ENCODE measurements around the gene KRTAP23-1.

KRTAP23-1 gene

DNA sequence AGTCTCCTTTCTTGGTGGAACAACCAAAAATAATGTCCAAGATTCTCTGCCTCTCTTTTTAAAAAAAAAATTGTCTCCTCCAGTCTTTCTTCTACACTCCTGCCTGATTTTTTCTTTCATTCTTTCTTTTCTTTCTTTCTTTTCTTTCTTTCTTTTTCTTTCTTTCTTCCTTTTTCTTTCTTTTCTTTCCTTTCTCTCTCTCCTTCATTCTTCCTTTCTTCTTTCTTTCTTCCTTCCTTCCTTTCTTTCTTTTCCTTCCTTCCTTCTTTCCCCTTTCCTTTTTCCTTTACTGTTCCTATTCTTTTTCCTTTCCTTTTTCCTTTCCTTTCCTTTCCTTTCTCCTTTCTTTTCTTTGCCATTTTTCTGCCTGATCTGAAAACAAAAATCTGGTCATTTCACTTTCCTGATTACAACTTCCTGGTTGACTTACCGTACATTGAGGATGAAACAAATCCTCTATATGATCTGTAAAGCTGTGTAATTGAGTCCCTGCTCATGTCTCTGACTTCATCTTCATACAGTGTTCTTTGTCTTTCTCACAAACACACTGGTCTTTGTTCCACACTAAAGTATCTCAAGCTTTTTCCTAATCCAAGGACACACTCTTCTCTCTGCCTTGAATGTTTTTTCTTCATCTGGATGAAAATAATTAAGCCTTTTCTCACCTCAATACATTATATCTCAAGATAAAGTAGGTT is 6.1 kb upstream of the KRTAP23-1 start:
- no peak for TF ChIP-seq EZH2 (IDR thresholded peaks at IDR 0.05; ENCODE audit: borderline replicate concordance, low read length)
- TF ChIP-seq, protein P1, sequence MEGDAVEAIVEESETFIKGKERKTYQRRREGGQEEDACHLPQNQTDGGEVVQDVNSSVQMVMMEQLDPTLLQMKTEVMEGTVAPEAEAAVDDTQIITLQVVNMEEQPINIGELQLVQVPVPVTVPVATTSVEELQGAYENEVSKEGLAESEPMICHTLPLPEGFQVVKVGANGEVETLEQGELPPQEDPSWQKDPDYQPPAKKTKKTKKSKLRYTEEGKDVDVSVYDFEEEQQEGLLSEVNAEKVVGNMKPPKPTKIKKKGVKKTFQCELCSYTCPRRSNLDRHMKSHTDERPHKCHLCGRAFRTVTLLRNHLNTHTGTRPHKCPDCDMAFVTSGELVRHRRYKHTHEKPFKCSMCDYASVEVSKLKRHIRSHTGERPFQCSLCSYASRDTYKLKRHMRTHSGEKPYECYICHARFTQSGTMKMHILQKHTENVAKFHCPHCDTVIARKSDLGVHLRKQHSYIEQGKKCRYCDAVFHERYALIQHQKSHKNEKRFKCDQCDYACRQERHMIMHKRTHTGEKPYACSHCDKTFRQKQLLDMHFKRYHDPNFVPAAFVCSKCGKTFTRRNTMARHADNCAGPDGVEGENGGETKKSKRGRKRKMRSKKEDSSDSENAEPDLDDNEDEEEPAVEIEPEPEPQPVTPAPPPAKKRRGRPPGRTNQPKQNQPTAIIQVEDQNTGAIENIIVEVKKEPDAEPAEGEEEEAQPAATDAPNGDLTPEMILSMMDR (IDR thresholded peaks at IDR 0.05; ENCODE audit: low read length), result no peak
- no peak overlapping the region for H3K4me2 ChIP-seq (ENCODE audit: low read length)
- no peak overlapping the region for H2AFZ ChIP-seq (ENCODE audit: low read length)
- no peak overlapping the region for H3K9ac ChIP-seq (ENCODE audit: low read length)
- H3F3A ChIP-seq (ENCODE audit: insufficient read depth, low read length), result no peaks in the 10 kb centered on the region
- no peaks in the 10 kb centered on the region for H3K79me2 ChIP-seq (ENCODE audit: insufficient read depth, low read length)
- H3K36me3 ChIP-seq (ENCODE audit: insufficient read depth, low read length), result no peaks in the 10 kb centered on the region
- no peak overlapping the region for H3K4me3 ChIP-seq (ENCODE audit: low read depth, low read length, poor library complexity, severe bottlenecking)
- H3K9me2 ChIP-seq (ENCODE audit: low read depth, low read length), result no peaks in the 10 kb centered on the region
- no peaks in the 10 kb centered on the region for H4K20me1 ChIP-seq (ENCODE audit: insufficient read depth, low read length)
- no peaks in the 10 kb centered on the region for H3K4me1 ChIP-seq (ENCODE audit: insufficient read depth, low read length, severe bottlenecking)
- no peaks in the 10 kb centered on the region for H3K27me3 ChIP-seq (ENCODE audit: insufficient read depth, low read length)
- H3K27ac ChIP-seq (ENCODE audit: low read depth, low read length, poor library complexity, severe bottlenecking), result no peak overlapping the region
- H3K9me3 ChIP-seq (ENCODE audit: low read length), result no peaks in the 10 kb centered on the region

DNA sequence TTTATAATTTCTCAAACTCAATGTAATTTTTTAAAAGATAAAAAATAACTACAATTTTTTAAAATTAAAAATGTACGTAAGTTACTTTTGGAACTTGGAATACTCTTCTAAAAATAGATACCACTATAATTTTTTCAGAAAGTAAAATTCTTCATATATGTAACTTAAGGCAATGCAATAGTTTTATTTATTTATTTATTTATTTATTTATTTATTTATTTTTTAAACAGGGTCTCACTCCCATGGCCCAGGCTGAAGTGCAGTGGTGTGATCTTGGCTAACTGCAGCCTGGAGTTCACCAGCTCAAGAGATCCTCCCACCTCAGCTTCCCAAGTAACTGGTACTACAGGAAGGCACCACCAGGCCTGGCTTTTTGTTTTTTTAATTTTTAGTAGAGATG is 3.1 kb upstream of the KRTAP23-1 start:
- H3K36me3 ChIP-seq (ENCODE audit: insufficient read depth, low read length), result no peaks in the 10 kb centered on the region
- no peaks in the 10 kb centered on the region for H3K9me3 ChIP-seq (ENCODE audit: low read length)
- H3K9ac ChIP-seq (ENCODE audit: low read length), result no peak overlapping the region
- H3K4me1 ChIP-seq (ENCODE audit: insufficient read depth, low read length, severe bottlenecking), result no peaks in the 10 kb centered on the region
- H3F3A ChIP-seq (ENCODE audit: insufficient read depth, low read length), result no peaks in the 10 kb centered on the region
- no peaks in the 10 kb centered on the region for H3K27me3 ChIP-seq (ENCODE audit: insufficient read depth, low read length)
- H3K79me2 ChIP-seq (ENCODE audit: insufficient read depth, low read length), result no peaks in the 10 kb centered on the region
- TF ChIP-seq, protein P1 (IDR thresholded peaks at IDR 0.05; ENCODE audit: low read length), result no peak
- TF ChIP-seq EZH2 (IDR thresholded peaks at IDR 0.05; ENCODE audit: borderline replicate concordance, low read length), result no peak
- no peak overlapping the region for H2AFZ ChIP-seq (ENCODE audit: low read length)
- no peak overlapping the region for H3K27ac ChIP-seq (ENCODE audit: low read depth, low read length, poor library complexity, severe bottlenecking)
- no peaks in the 10 kb centered on the region for H3K9me2 ChIP-seq (ENCODE audit: low read depth, low read length)
- no peaks in the 10 kb centered on the region for H4K20me1 ChIP-seq (ENCODE audit: insufficient read depth, low read length)
- no peak overlapping the region for H3K4me2 ChIP-seq (ENCODE audit: low read length)
- H3K4me3 ChIP-seq (ENCODE audit: low read depth, low read length, poor library complexity, severe bottlenecking), result no peak overlapping the region

DNA sequence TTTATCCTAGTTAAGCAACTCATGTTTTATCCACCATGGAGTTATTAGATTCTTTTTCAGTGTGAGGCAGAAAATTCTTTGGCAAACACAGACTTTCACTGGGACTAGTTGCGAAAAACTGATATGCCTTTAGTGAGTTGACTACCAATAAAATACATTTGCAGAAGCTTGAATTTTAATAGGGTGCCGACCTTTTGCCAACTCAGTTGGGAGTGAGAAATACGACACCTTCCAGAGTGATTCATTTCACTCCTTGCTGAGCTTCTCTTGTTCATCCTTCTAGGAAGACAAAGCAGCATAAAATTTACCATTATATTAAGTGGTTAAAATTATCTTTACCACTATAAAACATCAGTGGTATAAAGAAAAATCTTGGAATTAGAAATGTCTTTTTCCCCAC is 1.2 kb upstream of the KRTAP23-1 start:
- Histone ChIP-seq H2AFZ (ENCODE audit: low read length) (no peak overlapping the region), H3K9ac (ENCODE audit: low read length) (no peak overlapping the region), H3K27ac (ENCODE audit: low read depth, low read length, poor library complexity, severe bottlenecking) (no peak overlapping the region), H3K79me2 (ENCODE audit: insufficient read depth, low read length) (no peaks in the 10 kb centered on the region), H3K4me2 (ENCODE audit: low read length) (no peak overlapping the region), H3K36me3 (ENCODE audit: insufficient read depth, low read length) (no peaks in the 10 kb centered on the region), H3F3A (ENCODE audit: insufficient read depth, low read length) (no peaks in the 10 kb centered on the region), H4K20me1 (ENCODE audit: insufficient read depth, low read length) (no peaks in the 10 kb centered on the region), H3K4me1 (ENCODE audit: insufficient read depth, low read length, severe bottlenecking) (no peaks in the 10 kb centered on the region), H3K4me3 (ENCODE audit: low read depth, low read length, poor library complexity, severe bottlenecking) (no peak overlapping the region), H3K9me2 (ENCODE audit: low read depth, low read length) (no peaks in the 10 kb centered on the region), H3K9me3 (ENCODE audit: low read length) (no peaks in the 10 kb centered on the region), H3K27me3 (ENCODE audit: insufficient read depth, low read length) (no peaks in the 10 kb centered on the region)
- TF ChIP-seq EZH2 (IDR thresholded peaks at IDR 0.05; ENCODE audit: borderline replicate concordance, low read length), result no peak
- TF ChIP-seq, protein P1 (IDR thresholded peaks at IDR 0.05; ENCODE audit: low read length), result no peak

All from OCI-LY1 (cell line).